HG03521 (cell line): ENCODE measurements around the gene FASTK.

Experiments used
- ATAC-seq: cut with Tn5 transposase; IDR thresholded peaks from one replicate; pipeline ENCODE4 v1.9.1; 2021; ENCODE audit warnings: mild to moderate bottlenecking, moderate library complexity; ENCODE audit not compliant: unreplicated experiment

The FASTK gene

DNA sequence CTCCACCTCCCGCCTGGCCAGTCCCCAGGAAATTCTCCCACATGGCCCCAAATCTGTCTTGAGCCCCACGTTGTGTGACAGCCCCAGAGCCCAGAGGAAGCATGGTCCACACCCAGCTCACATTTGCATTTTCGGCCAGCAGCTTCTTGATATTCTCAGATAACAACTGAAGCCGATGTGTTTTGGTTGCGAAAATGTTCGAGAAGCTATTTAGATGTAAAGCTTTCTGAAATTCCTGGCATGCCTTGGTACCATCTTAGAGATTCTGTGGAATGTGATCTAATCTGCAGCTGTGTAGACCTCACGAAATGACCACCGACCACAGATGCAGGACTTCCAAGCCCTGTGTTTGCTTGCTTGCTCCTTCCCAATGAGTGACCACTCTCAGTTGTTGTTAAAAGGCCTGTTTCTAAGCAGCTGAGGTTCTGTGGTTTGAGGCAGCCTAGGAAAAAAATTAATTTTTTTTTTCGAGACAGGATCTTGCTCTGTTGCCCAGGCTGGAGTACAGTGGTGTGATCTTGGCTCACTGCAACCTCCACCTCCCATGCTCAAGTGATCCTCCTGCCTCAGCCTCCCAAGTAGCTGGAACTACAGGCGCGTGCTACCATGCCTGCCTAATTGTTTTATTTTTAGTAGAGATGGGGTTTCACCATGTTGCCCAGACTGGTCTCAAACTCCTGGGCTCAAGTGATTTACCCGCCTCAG is 12.4 kb downstream of the FASTK start:
- ATAC-seq: no peak

DNA sequence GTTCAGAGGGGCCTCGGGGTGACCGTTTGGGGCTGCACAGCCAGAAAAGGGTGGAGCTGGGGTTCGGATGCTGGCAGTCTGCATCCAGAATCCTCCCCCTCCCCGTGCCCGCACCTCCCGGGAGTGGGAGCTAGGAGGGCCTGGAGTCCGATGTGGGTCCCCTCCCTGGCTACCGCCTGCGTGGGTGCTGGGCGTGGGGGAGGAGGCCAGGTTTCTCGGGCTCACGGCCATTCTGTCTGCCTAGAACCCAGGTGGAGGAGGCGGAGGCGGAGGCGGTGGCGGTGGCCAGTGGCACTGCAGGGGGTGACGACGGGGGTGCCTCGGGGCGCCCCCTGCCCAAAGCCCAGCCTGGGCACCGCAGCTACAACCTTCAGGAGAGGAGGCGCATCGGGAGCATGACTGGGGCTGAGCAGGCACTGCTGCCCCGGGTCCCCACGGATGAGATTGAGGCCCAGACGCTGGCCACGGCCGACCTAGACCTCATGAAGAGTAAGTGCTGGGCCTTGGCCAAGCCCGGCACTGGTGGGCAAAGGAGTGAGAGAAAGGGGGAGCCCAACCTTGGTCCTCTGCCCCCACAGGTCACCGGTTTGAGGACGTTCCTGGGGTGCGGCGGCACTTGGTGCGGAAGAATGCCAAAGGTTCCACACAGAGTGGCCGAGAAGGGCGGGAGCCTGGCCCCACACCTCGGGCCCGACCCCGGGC is 14.2 kb downstream of the FASTK start:
- ATAC-seq: no peak

- no peak for ATAC-seq
Observed at GRCh38 chr7:151065516-151065915, 15.1 kb downstream of the FASTK start.

- no peak for ATAC-seq
Observed at GRCh38 chr7:151064993-151065392, 15.6 kb downstream of the FASTK start.

DNA sequence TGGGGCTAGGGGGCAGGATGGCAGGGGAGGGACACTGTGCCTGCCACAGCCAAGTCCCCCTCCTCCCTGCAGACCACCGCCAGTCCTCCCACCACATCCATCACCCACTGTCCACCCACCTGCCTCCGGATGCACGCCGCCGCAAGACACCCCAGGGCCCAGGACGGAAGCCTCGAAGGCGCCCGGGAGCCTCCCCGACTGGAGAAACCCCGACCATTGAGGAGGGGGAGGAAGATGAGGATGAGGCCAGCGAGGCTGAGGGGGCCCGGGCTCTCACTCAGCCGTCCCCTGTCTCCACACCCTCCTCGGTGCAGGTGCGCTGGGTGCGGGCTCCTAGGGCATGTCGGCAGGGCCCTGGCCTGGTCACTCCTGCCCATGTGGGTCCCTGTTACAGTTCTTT is 16.2 kb downstream of the FASTK start:
- no peak for ATAC-seq

DNA sequence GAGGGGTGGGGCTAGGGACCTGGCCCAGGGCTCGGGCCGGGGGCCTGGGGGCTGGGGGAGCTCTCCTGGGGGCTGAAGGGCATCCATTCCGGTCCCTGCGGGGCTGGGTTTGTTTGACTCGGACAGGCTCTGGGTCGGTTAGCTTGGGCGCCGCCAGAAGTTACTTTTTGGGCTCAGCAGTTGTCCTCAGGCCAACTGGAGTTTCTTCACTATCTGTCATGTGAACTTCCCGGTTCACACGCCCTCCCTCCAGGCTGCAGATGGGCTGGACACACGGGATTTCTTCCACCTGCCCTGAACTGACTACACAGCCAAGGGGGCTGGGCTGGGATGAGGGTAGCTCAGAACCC is 17.4 kb downstream of the FASTK start:
- no peak for ATAC-seq

GRCh38 chr7:151062399-151063211 is 18.0 kb downstream of the FASTK start:
- no peak for ATAC-seq

- ATAC-seq: no peak
Observed at GRCh38 chr7:151062111-151062398, 18.6 kb downstream of the FASTK start.

DNA sequence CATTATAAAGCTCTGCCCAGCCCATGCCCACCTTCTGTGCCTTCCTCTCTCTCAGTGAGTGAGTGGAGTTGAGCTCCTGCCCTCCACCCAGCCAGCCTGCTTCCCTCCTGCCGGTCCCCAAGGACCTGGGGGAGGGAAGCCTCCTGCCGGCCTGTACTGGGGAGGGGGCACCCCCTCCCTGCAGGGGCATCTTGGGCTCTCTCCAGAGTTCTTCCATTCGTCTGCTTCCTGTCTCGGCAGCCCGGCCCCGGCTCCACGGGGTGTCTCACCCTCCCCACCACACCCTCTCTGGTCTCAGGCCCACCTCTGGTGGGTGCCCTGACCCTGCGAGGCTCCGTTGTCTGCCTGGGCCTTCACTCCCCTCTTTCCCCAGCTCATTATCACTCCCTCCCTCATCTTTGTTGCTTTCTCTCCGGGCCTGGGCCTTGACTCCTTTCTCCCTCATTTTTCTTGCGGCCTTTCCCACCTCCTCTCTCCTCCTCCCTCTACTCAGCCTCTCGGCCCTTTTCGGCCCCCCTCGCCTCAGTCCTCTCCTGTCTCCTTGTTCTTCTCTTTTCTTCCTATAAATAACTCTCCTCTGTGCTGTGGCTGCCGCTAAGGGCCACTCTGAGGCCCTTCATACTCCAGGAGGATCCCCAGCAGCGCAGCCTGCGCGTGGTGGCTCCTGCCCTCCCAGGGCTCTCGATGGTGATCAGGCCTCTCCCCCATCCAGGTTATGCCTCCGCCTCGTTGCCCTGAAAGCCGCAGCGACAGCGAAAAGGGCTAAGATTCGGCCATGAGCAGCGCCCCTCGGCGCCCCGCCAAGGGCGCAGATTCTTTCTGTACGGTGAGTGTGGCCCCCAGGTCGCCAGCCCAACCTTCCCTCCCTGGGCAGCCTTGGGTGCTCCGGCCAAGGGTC is 19.1 kb downstream of the FASTK start:
- ATAC-seq: no peak

- no peak for ATAC-seq
Observed at GRCh38 chr7:151060416-151061212, 20.0 kb downstream of the FASTK start.

- ATAC-seq: no peak
Observed at GRCh38 chr7:151060113-151060415, 20.5 kb downstream of the FASTK start.

DNA sequence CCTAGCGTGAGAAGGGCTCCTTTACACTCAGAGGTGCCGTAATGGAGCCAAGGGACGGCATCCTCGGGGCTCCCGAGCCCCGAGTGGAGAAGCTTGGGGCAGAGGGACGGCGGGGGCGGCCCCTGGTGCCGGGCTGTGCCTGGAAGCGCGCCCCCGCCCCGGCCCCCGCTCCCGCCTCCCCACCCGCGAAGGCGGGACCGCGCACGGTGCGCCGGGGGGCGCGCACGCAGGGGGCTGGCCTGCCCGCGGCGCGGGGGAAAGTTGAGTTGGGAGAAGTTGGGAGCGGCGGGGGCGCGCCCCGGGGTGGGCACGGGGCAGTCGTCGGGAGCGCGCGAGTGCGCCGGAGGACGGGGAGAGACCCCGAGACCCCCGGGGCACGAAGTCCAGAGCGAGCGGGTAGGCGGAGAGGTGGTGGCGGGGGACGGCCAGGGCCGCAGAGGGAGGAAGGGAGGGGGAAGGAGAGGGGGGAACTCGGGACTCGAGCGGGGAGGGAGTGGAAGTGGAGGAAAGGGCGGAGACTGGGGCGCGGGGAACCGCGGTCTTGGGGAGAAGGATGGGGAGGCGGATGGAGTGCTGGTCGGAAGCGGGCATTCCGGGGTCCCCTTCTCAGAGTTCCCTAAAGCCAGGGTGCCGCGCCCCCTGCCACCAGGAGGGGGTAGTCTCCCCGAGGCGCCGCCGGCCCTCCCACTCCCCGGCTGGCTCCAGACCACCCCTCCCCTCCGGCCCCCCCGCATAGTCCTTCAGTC is 21.1 kb downstream of the FASTK start, which contains the start of gene SLC4A2:
Gene SLC4A2 (plus strand): TSS at position 223 of the 746 bp plus-strand sequence. CDS start 2,399 bp downstream, outside the sequence.
- ATAC-seq: peak; percentile 25

- ATAC-seq: no peak
Observed at GRCh38 chr7:151058781-151059366, 21.7 kb downstream of the FASTK start.

GRCh38 chr7:151057989-151058780 is 22.4 kb downstream of the FASTK start:
- peak; percentile 84 for ATAC-seq

DNA sequence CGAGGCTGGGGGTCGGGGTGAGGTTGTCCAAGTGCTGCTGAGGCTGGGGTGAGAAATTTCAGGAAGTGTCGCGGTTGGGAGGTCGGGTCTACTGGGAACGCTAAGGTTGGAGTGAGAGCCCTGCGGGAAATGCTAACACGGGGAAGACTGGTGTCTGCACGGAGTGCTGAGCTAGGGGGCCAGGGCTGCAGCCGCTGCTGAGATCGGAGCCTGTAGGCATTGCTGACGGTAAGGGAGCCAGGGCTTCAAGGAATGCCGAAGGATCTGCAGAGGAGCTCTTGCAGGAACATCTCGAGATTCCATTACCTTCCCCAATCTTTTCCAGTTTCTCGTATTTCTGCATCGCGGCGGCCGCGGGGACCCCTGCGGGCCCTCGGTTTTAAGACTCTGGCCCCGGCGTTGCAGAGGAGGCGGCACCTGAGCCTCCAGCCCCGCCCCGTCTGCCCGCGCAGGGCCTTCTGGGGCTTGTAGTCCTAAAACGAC is 23.1 kb downstream of the FASTK start, which contains the start of gene CDK5:
Gene CDK5 (minus strand): TSS at position 392 of the 483 bp plus-strand sequence. CDS start 49 bp downstream, at position 343.
- ATAC-seq: peak; percentile 7

DNA sequence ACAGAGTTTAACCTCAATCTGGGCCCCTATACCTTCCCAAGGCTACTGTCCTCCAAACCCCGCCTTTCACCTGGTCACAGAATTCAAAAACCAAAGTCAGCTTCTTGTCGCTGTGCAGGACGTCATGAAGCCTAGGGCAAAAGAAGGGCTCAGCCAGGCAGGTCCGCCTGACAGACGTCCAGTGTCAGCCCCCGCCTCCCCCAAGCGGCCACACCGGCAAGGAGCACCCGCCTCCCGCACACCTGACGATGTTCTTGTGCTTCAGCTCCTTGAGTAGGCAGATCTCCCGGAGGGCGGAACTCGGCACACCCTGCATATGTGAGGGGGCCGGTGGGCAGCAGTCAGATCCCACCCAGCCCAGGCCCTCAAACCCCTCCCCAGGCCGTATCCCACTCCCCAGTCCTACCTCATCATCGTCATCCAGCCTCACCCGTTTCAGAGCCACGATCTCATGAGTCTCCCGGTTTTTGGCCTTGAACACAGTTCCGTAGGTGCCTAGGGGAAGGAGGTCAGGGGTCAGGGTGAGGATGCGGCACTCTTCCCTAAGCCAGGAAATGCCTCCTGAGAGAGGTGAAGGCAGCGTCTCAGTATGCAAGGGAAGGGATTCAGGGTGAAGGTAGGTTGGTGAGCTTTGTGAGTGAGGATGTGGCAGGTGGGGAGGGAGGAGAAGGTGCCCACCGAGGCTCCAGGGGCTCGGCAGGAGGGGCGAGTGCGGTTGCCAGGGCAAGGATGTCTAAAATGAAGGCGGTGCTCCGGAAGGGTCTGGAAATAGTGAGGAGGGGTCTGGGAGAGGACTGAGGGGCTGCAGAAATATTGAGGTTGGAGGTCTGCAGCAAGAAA is 23.7 kb downstream of the FASTK start:
- no peak for ATAC-seq

- ATAC-seq: no peak
Observed at GRCh38 chr7:151056283-151056665, 24.3 kb downstream of the FASTK start.
